SK-N-SH treated with all-trans-retinoic acid at 6 μM for 48 hours (cell line): ENCODE measurements around the gene APRT.
"Not testable (repeated sequence)": the region's sequence is repeated elsewhere in the genome, so short reads cannot be mapped to it uniquely, and the experiment has no call there.

Source experiments
- ATAC-seq: fragments of 200-7000 bp; cut with Tn5 transposase; 3 replicates; pipeline ENCODE4 v1.9.1; 2020; ENCODE audit warnings: mild to moderate bottlenecking, moderate library complexity
- ARNTL ChIP-seq: fragments of 450-650 bp; formaldehyde crosslinking; IDR thresholded peaks from 2 replicates; pipeline ENCODE4 v1.5.0; 2020; ENCODE audit warnings: low read depth, mild to moderate bottlenecking, moderate library complexity, borderline replicate concordance
- BACH2 ChIP-seq: fragments of 250-450 bp; sonication (Bioruptor Pico); IDR thresholded peaks from 2 replicates; pipeline ENCODE4 v1.9.0; 2021; ENCODE audit warnings: mild to moderate bottlenecking, borderline replicate concordance
- CSDC2 ChIP-seq: fragments of 250-450 bp; sonication (Bioruptor Pico); IDR thresholded peaks from 2 replicates; pipeline ENCODE4 v1.5.0; 2020; ENCODE audit warnings: mild to moderate bottlenecking, moderate library complexity
- CSRNP3 ChIP-seq: fragments of 250-450 bp; sonication (Bioruptor Pico); IDR thresholded peaks from 2 replicates; pipeline ENCODE4 v1.5.1; 2021; ENCODE audit warnings: mild to moderate bottlenecking, moderate library complexity
- ISL1 ChIP-seq: fragments of 250-450 bp; sonication (Bioruptor Pico); IDR thresholded peaks from 2 replicates; pipeline ENCODE4 v2.1.2; 2022; ENCODE audit warnings: mild to moderate bottlenecking, moderate library complexity
- OSR1 ChIP-seq: fragments of 250-450 bp; sonication (Bioruptor Pico); IDR thresholded peaks from 2 replicates; pipeline ENCODE4 v1.8.0; 2022; ENCODE audit warnings: moderate library complexity, mild to moderate bottlenecking, inconsistent platforms
- PATZ1 ChIP-seq: fragments of 250-450 bp; sonication (Bioruptor Pico); IDR thresholded peaks from 2 replicates; pipeline ENCODE4 v1.8.0; 2020; ENCODE audit warnings: mild to moderate bottlenecking, moderate library complexity, borderline replicate concordance
- RARB ChIP-seq: fragments of 250-450 bp; sonication (Bioruptor Pico); IDR thresholded peaks from 2 replicates; pipeline ENCODE4 v1.8.0; 2021; ENCODE audit warnings: mild to moderate bottlenecking, moderate library complexity
- SNAI2 ChIP-seq: fragments of 250-450 bp; sonication (Bioruptor Pico); IDR thresholded peaks from 2 replicates; pipeline ENCODE4 v1.5.0; 2020; ENCODE audit warnings: mild to moderate bottlenecking, moderate library complexity
- TCF4 ChIP-seq: fragments of 250-450 bp; sonication (Bioruptor Pico); IDR thresholded peaks from 2 replicates; pipeline ENCODE4 v1.8.0; 2021; ENCODE audit warnings: mild to moderate bottlenecking, moderate library complexity, borderline replicate concordance
- TOX ChIP-seq: fragments of 250-450 bp; sonication (Bioruptor Pico); IDR thresholded peaks from 2 replicates; pipeline ENCODE4 v1.8.0; 2021; ENCODE audit warnings: mild to moderate bottlenecking, moderate library complexity, borderline replicate concordance
- TSHZ2 ChIP-seq: fragments of 250-450 bp; sonication (Bioruptor Pico); IDR thresholded peaks from 2 replicates; pipeline ENCODE4 v1.5.0; 2020; ENCODE audit warnings: mild to moderate bottlenecking, moderate library complexity
- ZC3H10 ChIP-seq: fragments of 250-450 bp; sonication (Bioruptor Pico); IDR thresholded peaks from 2 replicates; pipeline ENCODE4 v1.5.1; 2021; ENCODE audit warnings: mild to moderate bottlenecking, moderate library complexity
- ZFP30 ChIP-seq: fragments of 450-650 bp; formaldehyde crosslinking; IDR thresholded peaks from 2 replicates; pipeline ENCODE4 v1.5.0; 2022; ENCODE audit warnings: mild to moderate bottlenecking, moderate library complexity
- ZNF565 ChIP-seq: fragments of 450-650 bp; formaldehyde crosslinking; conservative IDR thresholded peaks from 2 replicates; pipeline ENCODE4 v1.5.0; 2020; ENCODE audit warnings: low read depth, mild to moderate bottlenecking, moderate library complexity
- ZNF70 ChIP-seq: fragments of 450-650 bp; formaldehyde crosslinking; IDR thresholded peaks from 2 replicates; pipeline ENCODE4 v1.5.0; 2020; ENCODE audit warnings: mild to moderate bottlenecking, moderate library complexity
- ZNF8 ChIP-seq: fragments of 450-650 bp; formaldehyde crosslinking; IDR thresholded peaks from 2 replicates; pipeline ENCODE4 v1.5.0; 2020; ENCODE audit warnings: mild to moderate bottlenecking, moderate library complexity
- TF ChIP-seq, protein P1 (sequence below): fragments of 250-450 bp; sonication (Bioruptor Pico); IDR thresholded peaks from 2 replicates; pipeline ENCODE4 v1.5.1; 2020; ENCODE audit warnings: low read depth, mild to moderate bottlenecking, moderate library complexity
- TF ChIP-seq, protein P2 (sequence below): fragments of 250-450 bp; sonication (Bioruptor Pico); IDR thresholded peaks from 2 replicates; pipeline ENCODE4 v1.8.0; 2021; ENCODE audit warnings: low read depth, mild to moderate bottlenecking, moderate library complexity, borderline replicate concordance

The APRT gene

DNA sequence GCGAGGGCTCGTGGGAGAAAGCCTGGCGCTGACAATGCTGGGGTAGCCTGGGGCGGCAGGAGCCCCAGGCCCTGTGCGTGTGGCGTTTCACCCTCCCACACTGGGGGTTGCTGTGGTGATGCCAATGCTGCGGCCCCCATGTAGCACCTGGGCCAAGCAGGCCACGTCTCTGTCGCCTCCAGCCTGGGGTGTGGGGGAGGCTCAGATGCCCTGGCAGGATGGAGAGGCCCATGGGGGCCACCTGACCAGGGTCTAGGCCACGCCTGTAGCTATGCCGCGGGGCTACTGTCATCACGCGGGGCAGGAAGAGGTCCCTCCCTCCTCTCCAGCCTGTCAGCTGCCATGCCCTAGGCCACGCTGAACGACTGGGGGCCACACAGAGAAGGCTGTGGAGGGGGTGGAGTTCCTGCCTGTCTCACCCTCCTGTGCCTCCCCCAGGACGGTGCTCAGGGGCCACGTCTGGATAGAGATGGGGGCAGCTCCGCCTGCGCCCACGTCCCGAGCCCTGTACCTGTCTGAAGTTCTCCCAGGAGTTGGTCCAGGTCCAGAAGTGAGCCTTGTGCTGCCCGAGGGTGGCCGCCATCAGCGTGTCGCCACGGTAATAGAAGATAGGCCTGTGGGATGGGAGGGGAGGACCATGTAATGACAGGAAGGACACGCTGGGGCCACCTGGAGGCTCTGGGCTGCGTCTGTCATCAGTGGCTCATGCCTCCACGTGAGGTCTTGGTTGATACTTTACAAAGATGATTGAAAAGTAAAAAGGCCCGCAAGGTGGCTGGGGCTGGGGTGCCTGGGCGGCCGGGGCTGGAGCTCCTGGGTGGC lies 12.7 kb upstream of the APRT start:
- no peak for ATAC-seq
- no peak for TF ChIP-seq TOX (CRISPR knock-in tag)
- no peak for TF ChIP-seq ISL1 (CRISPR knock-in tag)
- no peak for TF ChIP-seq CSRNP3 (CRISPR knock-in tag)
- TF ChIP-seq TCF4 (CRISPR knock-in tag): no peak
- TF ChIP-seq RARB (CRISPR knock-in tag): no peak
- no peak for TF ChIP-seq ZNF8 (CRISPR knock-in tag)
- no peak for TF ChIP-seq TSHZ2
- TF ChIP-seq CSDC2: no peak
- no peak for TF ChIP-seq ZC3H10 (CRISPR knock-in tag)
- no peak for TF ChIP-seq ZNF70 (CRISPR knock-in tag)
- TF ChIP-seq BACH2 (CRISPR knock-in tag): no peak
- TF ChIP-seq ARNTL: no peak
- no peak for TF ChIP-seq ZNF565 (CRISPR knock-in tag)
- no peak for TF ChIP-seq ZFP30 (CRISPR knock-in tag)
- TF ChIP-seq SNAI2 (CRISPR knock-in tag): no peak
- TF ChIP-seq, protein P1, sequence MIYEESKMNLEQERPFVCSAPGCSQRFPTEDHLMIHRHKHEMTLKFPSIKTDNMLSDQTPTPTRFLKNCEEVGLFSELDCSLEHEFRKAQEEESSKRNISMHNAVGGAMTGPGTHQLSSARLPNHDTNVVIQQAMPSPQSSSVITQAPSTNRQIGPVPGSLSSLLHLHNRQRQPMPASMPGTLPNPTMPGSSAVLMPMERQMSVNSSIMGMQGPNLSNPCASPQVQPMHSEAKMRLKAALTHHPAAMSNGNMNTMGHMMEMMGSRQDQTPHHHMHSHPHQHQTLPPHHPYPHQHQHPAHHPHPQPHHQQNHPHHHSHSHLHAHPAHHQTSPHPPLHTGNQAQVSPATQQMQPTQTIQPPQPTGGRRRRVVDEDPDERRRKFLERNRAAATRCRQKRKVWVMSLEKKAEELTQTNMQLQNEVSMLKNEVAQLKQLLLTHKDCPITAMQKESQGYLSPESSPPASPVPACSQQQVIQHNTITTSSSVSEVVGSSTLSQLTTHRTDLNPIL (CRISPR knock-in tag): no peak
- TF ChIP-seq OSR1 (CRISPR knock-in tag): no peak

DNA sequence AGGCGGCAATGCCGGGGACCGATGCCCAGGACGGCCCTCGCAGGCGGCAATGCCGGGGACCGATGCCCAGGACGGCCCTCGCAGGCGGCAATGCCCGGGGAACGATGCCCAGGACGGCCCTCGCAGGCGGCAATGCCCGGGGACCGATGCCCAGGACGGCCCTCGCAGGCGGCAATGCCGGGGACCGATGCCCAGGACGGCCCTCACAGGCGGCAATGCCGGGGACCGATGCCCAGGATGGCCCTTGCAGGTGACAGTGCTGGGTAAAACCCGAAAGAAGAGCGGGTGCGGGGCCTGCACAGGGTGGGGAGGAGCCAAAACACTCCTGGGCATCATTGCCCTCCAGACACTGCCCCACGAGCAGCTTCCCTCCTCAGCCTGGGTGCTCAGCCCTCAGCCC lies 11.9 kb upstream of the APRT start:
- not testable (repeated sequence) for ATAC-seq

GRCh38 chr16:88822281-88823040 lies 10.7 kb upstream of the APRT start:
- no peak for ATAC-seq
- TF ChIP-seq ARNTL (no peak), CSDC2 (no peak), PATZ1 (CRISPR knock-in tag) (no peak), ZNF70 (CRISPR knock-in tag) (no peak)
- TF ChIP-seq, protein P2, sequence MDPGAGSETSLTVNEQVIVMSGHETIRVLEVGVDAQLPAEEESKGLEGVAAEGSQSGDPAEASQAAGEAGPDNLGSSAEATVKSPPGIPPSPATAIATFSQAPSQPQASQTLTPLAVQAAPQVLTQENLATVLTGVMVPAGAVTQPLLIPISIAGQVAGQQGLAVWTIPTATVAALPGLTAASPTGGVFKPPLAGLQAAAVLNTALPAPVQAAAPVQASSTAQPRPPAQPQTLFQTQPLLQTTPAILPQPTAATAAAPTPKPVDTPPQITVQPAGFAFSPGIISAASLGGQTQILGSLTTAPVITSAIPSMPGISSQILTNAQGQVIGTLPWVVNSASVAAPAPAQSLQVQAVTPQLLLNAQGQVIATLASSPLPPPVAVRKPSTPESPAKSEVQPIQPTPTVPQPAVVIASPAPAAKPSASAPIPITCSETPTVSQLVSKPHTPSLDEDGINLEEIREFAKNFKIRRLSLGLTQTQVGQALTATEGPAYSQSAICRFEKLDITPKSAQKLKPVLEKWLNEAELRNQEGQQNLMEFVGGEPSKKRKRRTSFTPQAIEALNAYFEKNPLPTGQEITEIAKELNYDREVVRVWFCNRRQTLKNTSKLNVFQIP: no peak
- TF ChIP-seq, protein P1 (CRISPR knock-in tag): no peak
- TF ChIP-seq, all 23 proteins: peak for 0
